Suprapubic skin (tissue), 4 donors: ENCODE data around the gene CDC5L. TPM values are rescaled to one million over a fixed set of nuclear protein-coding genes. Genes with fewer than 3 reads are reported as not detected.
"Not testable (repeated sequence)": the region's sequence is repeated elsewhere in the genome, so short reads cannot be mapped to it uniquely, and the experiment has no call there.

ENCODE experiments used
- DNase-seq, 2 donors: peaks; one replicate each; pipeline ENCODE4 v3.0.0-alpha.2; 2019; ENCODE audit warnings: low spot score in 2 of 2
- H3K27ac ChIP-seq: fragments of 200-600 bp; sonication (generic); one replicate; pipeline ENCODE4 v1.5.1; 2019
- H3K27me3 ChIP-seq: fragments of 200-600 bp; sonication (generic); one replicate; pipeline ENCODE4 v1.5.1; 2019
- H3K36me3 ChIP-seq: fragments of 200-600 bp; sonication (generic); one replicate; pipeline ENCODE4 v1.5.1; 2019
- H3K4me1 ChIP-seq: fragments of 200-600 bp; sonication (generic); one replicate; pipeline ENCODE4 v1.5.1; 2019
- H3K4me3 ChIP-seq: fragments of 200-600 bp; sonication (generic); one replicate; pipeline ENCODE4 v1.5.1; 2019; ENCODE audit warnings: mild to moderate bottlenecking
- H3K9me3 ChIP-seq: fragments of 200-600 bp; sonication (generic); one replicate; pipeline ENCODE4 v1.5.1; 2019
- CTCF ChIP-seq, 2 donors: fragments of 200-600 bp in 1 of 2; fragments of 450-650 bp in 1 of 2; sonication (generic) in 1 of 2; IDR thresholded peaks; one replicate each; pipeline ENCODE4 v1.5.1; 2016 to 2019; ENCODE audit warnings: antibody characterized with exemption in 2 of 2, mild to moderate bottlenecking in 1 of 2, moderate library complexity in 1 of 2
- EP300 ChIP-seq: sonication (generic); formaldehyde crosslinking; IDR thresholded peaks from one replicate; pipeline ENCODE4 v1.6.1; 2017; ENCODE audit warnings: antibody characterized with exemption
- POLR2A ChIP-seq, 2 donors: fragments of 450-650 bp; IDR thresholded peaks; one replicate each; pipeline ENCODE4 v1.6.1; 2017; ENCODE audit warnings: antibody characterized with exemption in 2 of 2, mild to moderate bottlenecking in 2 of 2, moderate library complexity in 2 of 2
- POLR2AphosphoS5 ChIP-seq, 3 donors: sonication (generic); formaldehyde crosslinking; IDR thresholded peaks; one replicate each; pipeline ENCODE4 v1.6.1; 2017; ENCODE audit warnings: antibody characterized with exemption in 3 of 3
- WGBS: methylation state at CpG from one replicate; pipeline ENCODE4 v1.1.5; 2018; 5-methylcytosine and 5-hydroxymethylcytosine counted together
- total RNA-seq, 4 donors: library from RNA; depleted of rRNA; stranded (reverse); fragments of >200 nt; gene quantifications; one replicate each; pipeline ENCODE4 v1.1.0, GENCODE V29; 2016

The CDC5L gene
- total RNA-seq, 4 donors from 2014 or later, result 12.3 to 16.6 (median 15.4) TPM

- DNase-seq, result no peak
- Histone ChIP-seq H3K4me3 (no peak overlapping the region), H3K27ac (no peak overlapping the region), H3K36me3 (peaks cover 64% of the 10 kb centered on the region), H3K27me3 (no peaks in the 10 kb centered on the region), H3K4me1 (no peaks in the 10 kb centered on the region), H3K9me3 (peaks cover 11% of the 10 kb centered on the region)
- no peak for TF ChIP-seq EP300
- no peak for TF ChIP-seq POLR2AphosphoS5 (IDR thresholded peaks at IDR 0.05)
- no peak for TF ChIP-seq CTCF (IDR thresholded peaks at IDR 0.05)
- TF ChIP-seq POLR2A (IDR thresholded peaks at IDR 0.05), result no peak
Measured at GRCh38 chr6:44442833-44443444, 55.4 kb downstream of the CDC5L start.

- Histone ChIP-seq H3K27me3 (no peaks in the 10 kb centered on the region), H3K4me1 (no peaks in the 10 kb centered on the region), H3K4me3 (no peak overlapping the region), H3K9me3 (peaks cover 11% of the 10 kb centered on the region), H3K27ac (no peak overlapping the region), H3K36me3 (peaks cover 60% of the 10 kb centered on the region)
- 80% methylated on average over 1 of the region's 1 CpG for WGBS
- no peak for DNase-seq
- TF ChIP-seq CTCF (IDR thresholded peaks at IDR 0.05) (no peak), EP300 (no peak), POLR2A (IDR thresholded peaks at IDR 0.05) (no peak), POLR2AphosphoS5 (IDR thresholded peaks at IDR 0.05) (no peak)
Measured at GRCh38 chr6:44444853-44445252, 57.3 kb downstream of the CDC5L start.

- 84% methylated on average over 4 of the region's 4 CpGs for WGBS
- Histone ChIP-seq H3K4me1 (no peaks in the 10 kb centered on the region), H3K9me3 (peaks cover 11% of the 10 kb centered on the region), H3K27ac (no peak overlapping the region), H3K4me3 (no peak overlapping the region), H3K27me3 (no peaks in the 10 kb centered on the region), H3K36me3 (peaks cover 48% of the 10 kb centered on the region)
- no peak for DNase-seq
- no peak for TF ChIP-seq POLR2AphosphoS5 (IDR thresholded peaks at IDR 0.05)
- TF ChIP-seq EP300, result no peak
Measured at GRCh38 chr6:44446626-44447300, 59.3 kb downstream of the CDC5L start.

GRCh38 chr6:44449181-44449580 is 61.7 kb downstream of the CDC5L start:
- 89% methylated on average over 2 of the region's 2 CpGs for WGBS
- peaks cover 42% of the 10 kb centered on the region for H3K36me3 ChIP-seq

GRCh38 chr6:44451803-44452695 is 64.5 kb downstream of the CDC5L start:
- Histone ChIP-seq H3K27me3 (no peaks in the 10 kb centered on the region), H3K4me3 (no peak overlapping the region), H3K4me1 (peaks cover 6% of the 10 kb centered on the region), H3K36me3 (peaks cover 18% of the 10 kb centered on the region), H3K9me3 (no peaks in the 10 kb centered on the region), H3K27ac (no peak overlapping the region)
- TF ChIP-seq CTCF (IDR thresholded peaks at IDR 0.05), result no peak
- TF ChIP-seq EP300, result no peak
- no peak for TF ChIP-seq POLR2AphosphoS5 (IDR thresholded peaks at IDR 0.05)
- no peak for TF ChIP-seq POLR2A (IDR thresholded peaks at IDR 0.05)
- 87% methylated on average over 11 of the region's 11 CpGs for WGBS
- no peak for DNase-seq

More at GRCh38 chr6:44449181-44449580, 61.7 kb downstream of the CDC5L start:
- not testable (repeated sequence) for H3K4me1 ChIP-seq, H3K4me3 ChIP-seq, H3K27ac ChIP-seq, H3K9me3 ChIP-seq, H3K27me3 ChIP-seq, DNase-seq

GRCh38 chr6:44452725-44453124 is 65.2 kb downstream of the CDC5L start:
- TF ChIP-seq POLR2AphosphoS5 (IDR thresholded peaks at IDR 0.05) (no peak), CTCF (IDR thresholded peaks at IDR 0.05) (no peak), POLR2A (IDR thresholded peaks at IDR 0.05) (no peak), EP300 (no peak)
- H3K27ac ChIP-seq, result no peak overlapping the region
- no peaks in the 10 kb centered on the region for H3K9me3 ChIP-seq
- H3K36me3 ChIP-seq, result peaks cover 11% of the 10 kb centered on the region
- WGBS, result 95% methylated on average over 4 of the region's 4 CpGs
- H3K4me3 ChIP-seq, result no peak overlapping the region
- peaks cover 11% of the 10 kb centered on the region for H3K4me1 ChIP-seq
- no peaks in the 10 kb centered on the region for H3K27me3 ChIP-seq
- DNase-seq, result no peak
